EL (cell line): ENCODE results near the gene USP48.
"Not testable (repeated sequence)": the region's sequence is repeated elsewhere in the genome, so short reads cannot be mapped to it uniquely, and the experiment has no call there.

Source experiments
- DNase-seq: peaks from one replicate; pipeline ENCODE4 v3.0.0-alpha.2; 2016

Gene USP48

GRCh38 chr1:21815724-21816321 lies 32.9 kb upstream of the USP48 start:
- DNase-seq, result no peak

GRCh38 chr1:21814981-21815582 lies 32.1 kb upstream of the USP48 start:
- DNase-seq, result no peak

GRCh38 chr1:21814241-21814918 lies 31.4 kb upstream of the USP48 start:
- no peak for DNase-seq

- DNase-seq, result no peak
Observed at GRCh38 chr1:21813542-21813941, 30.6 kb upstream of the USP48 start.

- DNase-seq, result no peak
Observed at GRCh38 chr1:21811875-21812305, 28.9 kb upstream of the USP48 start, which contains the start of gene LDLRAD2. Gene LDLRAD2, plus strand, starts transcription at chr1:21812265. Its CDS starts 187 bp downstream, at chr1:21812452.

- no peak for DNase-seq
Observed at GRCh38 chr1:21804536-21804935, 21.6 kb upstream of the USP48 start.

GRCh38 chr1:21801100-21801499 lies 18.2 kb upstream of the USP48 start:
- peak; percentile 39 for DNase-seq

GRCh38 chr1:21799730-21800129 lies 16.8 kb upstream of the USP48 start:
- DNase-seq, result no peak

GRCh38 chr1:21795075-21795474 lies 12.1 kb upstream of the USP48 start:
- DNase-seq, result no peak

GRCh38 chr1:21794656-21795055 lies 11.7 kb upstream of the USP48 start:
- no peak for DNase-seq

GRCh38 chr1:21793104-21793503 lies 10.2 kb upstream of the USP48 start:
- DNase-seq, result no peak

GRCh38 chr1:21786640-21787039 lies 3.7 kb upstream of the USP48 start:
- no peak for DNase-seq

GRCh38 chr1:21785764-21786163 lies 2.8 kb upstream of the USP48 start:
- not testable (repeated sequence) for DNase-seq

- no peak for DNase-seq
Observed at GRCh38 chr1:21783679-21784603, 992 bp upstream of the USP48 start.

GRCh38 chr1:21782349-21782867 lies 541 bp downstream of the USP48 start:
- DNase-seq, result peak; percentile 61

GRCh38 chr1:21781815-21782348 lies 1.1 kb downstream of the USP48 start:
- DNase-seq, result peak; percentile 58

- DNase-seq, result no peak
Observed at GRCh38 chr1:21779613-21780521, 3.1 kb downstream of the USP48 start.

- DNase-seq, result no peak
Observed at GRCh38 chr1:21778405-21778727, 4.6 kb downstream of the USP48 start.

GRCh38 chr1:21776925-21777324 lies 6.0 kb downstream of the USP48 start:
- not testable (repeated sequence) for DNase-seq

- DNase-seq, result peak; percentile 58
Observed at GRCh38 chr1:21775985-21776562, 6.9 kb downstream of the USP48 start.

GRCh38 chr1:21775550-21775914 lies 7.4 kb downstream of the USP48 start:
- DNase-seq, result no peak
